GM12878 (cell line): ENCODE data around the gene TMEM259. TPM values are rescaled to one million over a fixed set of nuclear protein-coding genes. Genes with fewer than 3 reads are reported as not detected.
A peak's percentile ranks its signal among the peaks of the same experiment; 100 is the strongest.

Source experiments
- ATAC-seq: fragments of 200-7000 bp; cut with Tn5 transposase; 3 replicates; pipeline ENCODE4 v1.9.1; 2020; ENCODE audit warnings: mild to moderate bottlenecking, moderate library complexity
- BruUV-seq: library from RNA; stranded (reverse); fragments of 400-500 nt; replicated peaks from 2 replicates; lab custom pipeline; 2021; lab: Mats Ljungman, UMichigan
- CTCF ChIA-PET: fragments of 300-600 bp; sonication (Branson Sonifier 250); formaldehyde crosslinking; extraction: SDS; loops from one replicate; lab custom pipeline; 2021; ENCODE audit warnings: inconsistent platforms; lab: Yijun Ruan, JAX
- POLR2A ChIA-PET: fragments of 350-600 bp; formaldehyde crosslinking; extraction: SDS; loops from one replicate; lab custom pipeline; 2021; ENCODE audit warnings: inconsistent platforms; lab: Charles Lee
- RAD21 ChIA-PET: fragments of 300-600 bp; sonication (Branson Sonifier 250); formaldehyde crosslinking; loops from one replicate; lab custom pipeline; 2023; ENCODE audit warnings: antibody characterized with exemption; ENCODE audit not compliant: unreplicated experiment; lab: Charles Lee
- SMC1A ChIA-PET: fragments of 300-600 bp; sonication (Branson Sonifier 250); formaldehyde crosslinking; loops from one replicate; lab custom pipeline; 2023; ENCODE audit not compliant: unreplicated experiment, uncharacterized antibody; lab: Charles Lee
- DNase-seq: peaks from one replicate; pipeline ENCODE4 v3.0.0-alpha.2; 2011; ENCODE audit warnings: low read depth, low spot score
- FAIRE-seq: peaks from 3 replicates; lab custom pipeline; 2011; peaks lifted over from hg19 to GRCh38; lab: Jason Lieb, UNC
- H2AFZ ChIP-seq: 2 replicates; pipeline ENCODE4 v1.6.0; 2011; ENCODE audit warnings: low read depth, low read length, control low read depth; ENCODE audit not compliant: control insufficient read depth
- H3K27ac ChIP-seq: 2 replicates; pipeline ENCODE4 v1.5.1; 2011; ENCODE audit warnings: control low read depth; ENCODE audit not compliant: control insufficient read depth, insufficient read depth
- H3K27me3 ChIP-seq, 2 experiments: replicated peaks in 1 of 2; 2 replicates each; pipeline versions ENCODE4 v1.6.0 to v1.6.1; 2011; ENCODE audit warnings: low read length in 1 of 2; ENCODE audit not compliant: control insufficient read depth in 2 of 2, insufficient read depth in 2 of 2
- H3K36me3 ChIP-seq, 2 experiments: 2 replicates each; pipeline ENCODE4 v1.5.1; 2011; ENCODE audit warnings: low read length in 1 of 2; ENCODE audit not compliant: control insufficient read depth in 2 of 2, insufficient read depth in 2 of 2
- H3K4me1 ChIP-seq: 2 replicates; pipeline ENCODE4 v1.6.1; 2011; ENCODE audit warnings: mild to moderate bottlenecking, low read length, moderate library complexity, mixed read lengths; ENCODE audit not compliant: control insufficient read depth, insufficient read depth
- H3K4me2 ChIP-seq: 2 replicates; pipeline ENCODE4 v1.6.0; 2011; ENCODE audit warnings: control low read depth; ENCODE audit not compliant: control insufficient read depth, insufficient read depth
- H3K4me3 ChIP-seq: fragments of 200-600 bp; sonication (generic); 2 replicates; pipeline ENCODE4 v1.5.1; 2016
- H3K79me2 ChIP-seq: 2 replicates; pipeline ENCODE4 v1.6.0; 2011; ENCODE audit warnings: low read length; ENCODE audit not compliant: control insufficient read depth, insufficient read depth
- H3K9ac ChIP-seq: 2 replicates; pipeline ENCODE4 v1.8.0; 2011; ENCODE audit warnings: low read length, control low read depth, mixed read lengths; ENCODE audit not compliant: control insufficient read depth, insufficient read depth
- H3K9me3 ChIP-seq: replicated peaks from 3 replicates; pipeline ENCODE4 v1.5.1; 2011; ENCODE audit warnings: mild to moderate bottlenecking, low read length; ENCODE audit not compliant: control insufficient read depth, insufficient read depth
- H4K20me1 ChIP-seq: 2 replicates; pipeline ENCODE4 v1.6.0; 2011; ENCODE audit not compliant: control insufficient read depth, insufficient read depth
- IRF4 ChIP-seq: IDR thresholded peaks from 2 replicates; pipeline ENCODE4 v1.6.1; 2011; ENCODE audit warnings: low read depth, low read length
- POLR2A ChIP-seq: IDR thresholded peaks from 2 replicates; pipeline ENCODE4 v1.6.1; 2011; ENCODE audit warnings: low read depth, mild to moderate bottlenecking, low read length
- WGBS: methylation state at CpG from one replicate; pipeline ENCODE4 v1.1.6; 2016; ENCODE audit warnings: low lambda C conversion rate; ENCODE audit not compliant: insufficient replicate concordance, insufficient coverage; ENCODE audit errors: missing lambda C conversion rate; 5-methylcytosine and 5-hydroxymethylcytosine counted together
- in situ Hi-C: fragments of 300-500 bp; cut with MboI; formaldehyde crosslinking; loops from 9 replicates; pipeline ENCODE4 v1.14.3; 2018; ENCODE audit warnings: mixed read lengths
- intact Hi-C: fragments of 100-400 bp; cut with micrococcal nuclease; formaldehyde crosslinking; loops from one replicate; pipeline ENCODE4 v1.14.2; 2022; ENCODE audit not compliant: unreplicated experiment
- polyA plus RNA-seq, 11 experiments: library from polyadenylated mRNA; depleted of rRNA in 4 of 11; unstranded in 6 of 11; stranded (reverse) in 5 of 11; fragments of >200 nt; fragmentation: Nextera tagmentation in 4 of 11; fragmentation: Illumina TruSeq in 1 of 11; extraction: Ambion mirVana in 4 of 11; extraction: Trizol in 1 of 11; gene quantifications; 1 replicate in 1 of 11; 2 replicates in 10 of 11; pipeline versions ENCODE4 v1.2.1 to v1.2.3, GENCODE V29; 2011 to 2016; ENCODE audit warnings: inconsistent platforms in 2 of 11, missing spikeins in 2 of 11, low read depth in 1 of 11
- total RNA-seq, 4 experiments: library from RNA; depleted of rRNA in 3 of 4; stranded (reverse); fragments of >200 nt in 3 of 4; fragmentation: Illumina TruSeq in 1 of 4; extraction: Trizol in 1 of 4; gene quantifications; 2 replicates each; pipeline versions ENCODE4 v1.2.1 to v1.2.3, GENCODE V29; 2013 to 2021
- TF ChIP-seq, protein P1 (sequence below): fragments of 450-650 bp; conservative IDR thresholded peaks from 2 replicates; pipeline ENCODE4 v1.6.1; 2017; ENCODE audit warnings: mild to moderate bottlenecking, moderate library complexity
- TF ChIP-seq, protein P2 (sequence below): IDR thresholded peaks from 2 replicates; pipeline ENCODE4 v1.6.1; 2012; ENCODE audit warnings: low read length, inconsistent platforms

Gene TMEM259
- total and polyA plus RNA-seq, 10 of the 15 experiments (the other 5 are each of a cell fraction or from before 2014, with no cell fraction given): 0.43 to 184 (median 62.0) TPM

DNA sequence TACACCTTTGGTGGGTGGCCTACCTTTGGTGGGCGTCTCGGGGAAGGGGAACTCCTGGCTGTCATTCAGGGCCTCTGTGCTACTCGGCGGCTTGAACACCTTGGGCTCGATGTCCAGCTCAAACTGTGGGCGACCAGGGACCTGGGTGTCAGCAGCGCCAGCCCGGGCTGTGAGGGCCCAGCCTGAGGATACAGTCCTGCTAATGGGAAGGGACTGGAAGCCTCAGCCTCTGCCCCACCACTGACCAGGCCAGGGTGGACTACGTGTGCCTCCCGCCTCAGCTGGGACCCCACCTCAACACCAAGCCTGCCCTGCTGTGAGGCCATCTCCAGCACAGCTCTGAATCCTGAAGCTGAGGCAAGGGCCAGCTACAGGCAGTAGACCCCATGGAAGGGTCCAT lies 7.7 kb downstream of the TMEM259 start:
- Histone ChIP-seq H3K4me3 (no peak overlapping the region), H3K27me3 (no peaks in the 10 kb centered on the region), H3K4me1 (peaks cover 24% of the 10 kb centered on the region), H3K36me3 (peaks cover 3 to 39% of the 10 kb centered on the region in 2 experiments; a peak in 3 of 4 replicates), H3K27ac (no peak overlapping the region), H3K4me2 (no peak overlapping the region), H3K9ac (no peak overlapping the region), H4K20me1 (peaks cover 4% of the 10 kb centered on the region; the same call in 1 of the 2 replicates), H3K79me2 (peaks cover 38% of the 10 kb centered on the region), H2AFZ (no peak overlapping the region), H3K9me3 (no peaks in the 10 kb centered on the region)
- FAIRE-seq (no peak), ATAC-seq (no peak), DNase-seq (no peak)
- in situ Hi-C loops (no loop called here), intact Hi-C loops (no loop called here)
- CTCF ChIA-PET: interaction anchor here (1.5 kb wide), 1 partner anchor 29 kb away, joined by 4 read pairs; the partner anchor contains the start of gene WDR18
- RAD21 ChIA-PET: no interaction called here
- SMC1A ChIA-PET: no interaction called here
- POLR2A ChIA-PET: no interaction called here
- TF ChIP-seq, protein P1, sequence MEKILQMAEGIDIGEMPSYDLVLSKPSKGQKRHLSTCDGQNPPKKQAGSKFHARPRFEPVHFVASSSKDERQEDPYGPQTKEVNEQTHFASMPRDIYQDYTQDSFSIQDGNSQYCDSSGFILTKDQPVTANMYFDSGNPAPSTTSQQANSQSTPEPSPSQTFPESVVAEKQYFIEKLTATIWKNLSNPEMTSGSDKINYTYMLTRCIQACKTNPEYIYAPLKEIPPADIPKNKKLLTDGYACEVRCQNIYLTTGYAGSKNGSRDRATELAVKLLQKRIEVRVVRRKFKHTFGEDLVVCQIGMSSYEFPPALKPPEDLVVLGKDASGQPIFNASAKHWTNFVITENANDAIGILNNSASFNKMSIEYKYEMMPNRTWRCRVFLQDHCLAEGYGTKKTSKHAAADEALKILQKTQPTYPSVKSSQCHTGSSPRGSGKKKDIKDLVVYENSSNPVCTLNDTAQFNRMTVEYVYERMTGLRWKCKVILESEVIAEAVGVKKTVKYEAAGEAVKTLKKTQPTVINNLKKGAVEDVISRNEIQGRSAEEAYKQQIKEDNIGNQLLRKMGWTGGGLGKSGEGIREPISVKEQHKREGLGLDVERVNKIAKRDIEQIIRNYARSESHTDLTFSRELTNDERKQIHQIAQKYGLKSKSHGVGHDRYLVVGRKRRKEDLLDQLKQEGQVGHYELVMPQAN: no peak
- TF ChIP-seq, protein P2, sequence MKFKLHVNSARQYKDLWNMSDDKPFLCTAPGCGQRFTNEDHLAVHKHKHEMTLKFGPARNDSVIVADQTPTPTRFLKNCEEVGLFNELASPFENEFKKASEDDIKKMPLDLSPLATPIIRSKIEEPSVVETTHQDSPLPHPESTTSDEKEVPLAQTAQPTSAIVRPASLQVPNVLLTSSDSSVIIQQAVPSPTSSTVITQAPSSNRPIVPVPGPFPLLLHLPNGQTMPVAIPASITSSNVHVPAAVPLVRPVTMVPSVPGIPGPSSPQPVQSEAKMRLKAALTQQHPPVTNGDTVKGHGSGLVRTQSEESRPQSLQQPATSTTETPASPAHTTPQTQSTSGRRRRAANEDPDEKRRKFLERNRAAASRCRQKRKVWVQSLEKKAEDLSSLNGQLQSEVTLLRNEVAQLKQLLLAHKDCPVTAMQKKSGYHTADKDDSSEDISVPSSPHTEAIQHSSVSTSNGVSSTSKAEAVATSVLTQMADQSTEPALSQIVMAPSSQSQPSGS: no peak
- no peak for TF ChIP-seq IRF4
- TF ChIP-seq POLR2A: peak; percentile 52
- WGBS: 90% methylated on average over 10 of the region's 10 CpGs
- no TSS peak for BruUV-seq
